Sigmoid colon (tissue), 7 donors: ENCODE measurements around the gene ANKS1A. TPM values are rescaled to one million over a fixed set of nuclear protein-coding genes. Genes with fewer than 3 reads are reported as not detected.

ENCODE experiments used
- DNase-seq: peaks from one replicate; pipeline ENCODE4 v3.0.0-alpha.2; 2019
- H3K27ac ChIP-seq, 4 donors: fragments of 200-600 bp; sonication (generic); one replicate each; pipeline ENCODE4 v1.5.1; 2016 to 2019; ENCODE audit warnings: mild to moderate bottlenecking in 1 of 4
- H3K27me3 ChIP-seq, 3 donors: fragments of 200-600 bp; sonication (generic); one replicate each; pipeline ENCODE4 v1.5.1; 2019; ENCODE audit warnings: mild to moderate bottlenecking in 1 of 3
- H3K36me3 ChIP-seq, 4 donors: fragments of 200-600 bp; sonication (generic); one replicate each; pipeline ENCODE4 v1.5.1; 2016 to 2019
- H3K4me1 ChIP-seq, 4 donors: fragments of 200-600 bp; sonication (generic); one replicate each; pipeline ENCODE4 v1.5.1; 2017 to 2019
- H3K4me3 ChIP-seq, 4 donors: fragments of 200-600 bp; sonication (generic); one replicate each; pipeline ENCODE4 v1.5.1; 2017 to 2019; ENCODE audit warnings: mild to moderate bottlenecking in 2 of 4, moderate library complexity in 1 of 4
- H3K9me3 ChIP-seq, 4 donors: fragments of 200-600 bp in 3 of 4; sonication (generic) in 3 of 4; one replicate each; pipeline versions ENCODE4 v1.5.1 to v1.6.1; 2013 to 2019
- CTCF ChIP-seq, 4 experiments: fragments of 450-650 bp in 3 of 4; fragments of 200-600 bp in 1 of 4; IDR thresholded peaks; one replicate each; pipeline ENCODE4 v1.5.1; 2016 to 2019; ENCODE audit warnings: antibody characterized with exemption in 4 of 4, mild to moderate bottlenecking in 3 of 4, moderate library complexity in 2 of 4
- EP300 ChIP-seq, 4 donors: sonication (generic); formaldehyde crosslinking; IDR thresholded peaks; one replicate each; pipeline ENCODE4 v1.6.1; 2017; ENCODE audit warnings: antibody characterized with exemption in 4 of 4
- POLR2A ChIP-seq, 2 donors: fragments of 450-650 bp; IDR thresholded peaks; one replicate each; pipeline ENCODE4 v1.6.1; 2016; ENCODE audit warnings: antibody characterized with exemption in 2 of 2, mild to moderate bottlenecking in 2 of 2, moderate library complexity in 2 of 2
- POLR2AphosphoS5 ChIP-seq, 4 donors: sonication (generic); formaldehyde crosslinking; IDR thresholded peaks; one replicate each; pipeline ENCODE4 v1.6.1; 2017; ENCODE audit warnings: antibody characterized with exemption in 4 of 4
- whole genome bisulfite sequencing, 2 donors: extraction: QIAGEN DNeasy Blood & Tissue Kit; methylation state at CpG; one replicate each; pipeline ENCODE4 v1.1.7; 2013; 5-methylcytosine and 5-hydroxymethylcytosine counted together
- intact Hi-C: fragments of 100-400 bp; cut with DNase I; formaldehyde crosslinking; loops from one replicate; pipeline ENCODE4 v1.15.1; 2023
- polyA plus RNA-seq, 3 donors: library from polyadenylated mRNA; stranded (reverse); fragments of 200-250 nt; gene quantifications; one replicate each; pipeline ENCODE4 v1.2.3, GENCODE V29; 2013
- total RNA-seq, 4 donors: library from RNA; depleted of rRNA; stranded (reverse); fragments of >200 nt; gene quantifications; one replicate each; pipeline ENCODE4 v1.1.0, GENCODE V29; 2016
- donor health status: healthy with polysubstance abuse.
- donor health status: Bipolar disorder and iron deficiency.
- donor health status: healthy.

Gene ANKS1A
- total and polyA plus RNA-seq, 7 donors, result 9.0 to 60.1 (median 37.8) TPM

DNA sequence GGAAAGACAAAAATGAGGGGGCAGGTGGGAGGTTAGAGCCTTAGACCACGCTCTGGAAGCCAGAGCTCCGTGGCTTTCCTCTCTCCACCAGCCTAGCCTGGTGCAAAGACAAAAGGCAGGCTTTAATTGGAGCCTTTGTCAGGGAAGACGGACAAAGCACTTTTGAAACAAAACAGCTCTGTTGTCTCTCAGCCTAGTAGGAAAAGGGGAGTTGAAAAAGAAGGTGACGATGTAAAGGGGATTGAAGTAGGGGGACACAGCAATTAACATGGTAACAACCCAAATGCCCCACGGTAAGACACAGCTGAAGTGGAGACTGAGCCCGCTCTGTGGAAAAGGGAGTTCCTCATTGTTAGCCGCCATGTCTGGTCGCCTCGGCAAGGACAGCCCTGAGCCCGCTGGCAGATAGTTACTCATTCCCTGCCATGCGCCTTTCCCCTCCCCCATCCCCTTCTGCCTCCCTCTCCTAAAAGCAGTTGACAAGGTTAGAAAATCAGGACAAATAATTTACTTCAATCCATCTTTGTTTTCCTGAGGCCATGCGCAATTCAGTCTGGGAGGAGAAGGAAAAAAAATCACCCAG is 159.1 kb downstream of the ANKS1A start:
- no peaks in the 10 kb centered on the region for H3K9me3 ChIP-seq
- peaks cover 0 to 100% (median 100%) of the 10 kb centered on the region in 4 donors for H3K4me1 ChIP-seq
- peak overlapping the region; percentile 84 to 92 (median 88) for H3K27ac ChIP-seq
- H3K27me3 ChIP-seq, result no peaks in the 10 kb centered on the region
- intact Hi-C loops, result no loop called here
- WGBS, 2 donors, result 74 to 91% methylated on average over 12 of the region's 12 CpGs
- H3K4me3 ChIP-seq, result peak overlapping the region in 2 of 4 donors; percentile 4 to 14
- no peak for TF ChIP-seq CTCF (IDR thresholded peaks at IDR 0.05)
- TF ChIP-seq POLR2A (IDR thresholded peaks at IDR 0.05), result no peak
- no peak for TF ChIP-seq POLR2AphosphoS5 (IDR thresholded peaks at IDR 0.05)
- no peak for TF ChIP-seq EP300 (IDR thresholded peaks at IDR 0.05)
- peak; percentile 69 for DNase-seq
- H3K36me3 ChIP-seq, result no peaks in the 10 kb centered on the region

GRCh38 chr6:35048631-35049083 is 159.6 kb downstream of the ANKS1A start:
- peaks cover 0 to 100% (median 100%) of the 10 kb centered on the region in 4 donors for H3K4me1 ChIP-seq
- peak; percentile 88 for DNase-seq
- H3K27me3 ChIP-seq, result no peaks in the 10 kb centered on the region
- WGBS, 2 donors, result 41 to 79% methylated on average over 11 of the region's 11 CpGs
- TF ChIP-seq POLR2AphosphoS5 (IDR thresholded peaks at IDR 0.05) (peak; percentile 27 to 83 (median 70)), POLR2A (IDR thresholded peaks at IDR 0.05) (no peak), EP300 (IDR thresholded peaks at IDR 0.05) (peak in 1 of 4 donors; percentile 41), CTCF (IDR thresholded peaks at IDR 0.05) (peak in 3 of 4 experiments; percentile 11 to 32 (median 23))
- peak overlapping the region in 2 of 4 donors; percentile 4 to 14 for H3K4me3 ChIP-seq
- no peaks in the 10 kb centered on the region for H3K9me3 ChIP-seq
- H3K27ac ChIP-seq, result peak overlapping the region; percentile 84 to 92 (median 88)
- H3K36me3 ChIP-seq, result no peaks in the 10 kb centered on the region
- intact Hi-C loops, result no loop called here

GRCh38 chr6:35049156-35049735 is 160.2 kb downstream of the ANKS1A start:
- 85 to 86% methylated on average over 10 of the region's 10 CpGs for WGBS, 2 donors
- H3K4me3 ChIP-seq, result peak overlapping the region in 2 of 4 donors; percentile 11 to 14
- no peak for TF ChIP-seq POLR2AphosphoS5 (IDR thresholded peaks at IDR 0.05)
- TF ChIP-seq CTCF (IDR thresholded peaks at IDR 0.05), result peak in 1 of 4 experiments; percentile 1
- DNase-seq, result peak; percentile 48
- intact Hi-C loops, result no loop called here
- H3K27ac ChIP-seq, result peak overlapping the region; percentile 84 to 92 (median 88)
- no peaks in the 10 kb centered on the region for H3K9me3 ChIP-seq
- H3K4me1 ChIP-seq, result peaks cover 0 to 100% (median 100%) of the 10 kb centered on the region in 4 donors
- no peaks in the 10 kb centered on the region for H3K27me3 ChIP-seq
- peaks cover 0 to 4% (median under 1%) of the 10 kb centered on the region in 4 donors for H3K36me3 ChIP-seq

DNA sequence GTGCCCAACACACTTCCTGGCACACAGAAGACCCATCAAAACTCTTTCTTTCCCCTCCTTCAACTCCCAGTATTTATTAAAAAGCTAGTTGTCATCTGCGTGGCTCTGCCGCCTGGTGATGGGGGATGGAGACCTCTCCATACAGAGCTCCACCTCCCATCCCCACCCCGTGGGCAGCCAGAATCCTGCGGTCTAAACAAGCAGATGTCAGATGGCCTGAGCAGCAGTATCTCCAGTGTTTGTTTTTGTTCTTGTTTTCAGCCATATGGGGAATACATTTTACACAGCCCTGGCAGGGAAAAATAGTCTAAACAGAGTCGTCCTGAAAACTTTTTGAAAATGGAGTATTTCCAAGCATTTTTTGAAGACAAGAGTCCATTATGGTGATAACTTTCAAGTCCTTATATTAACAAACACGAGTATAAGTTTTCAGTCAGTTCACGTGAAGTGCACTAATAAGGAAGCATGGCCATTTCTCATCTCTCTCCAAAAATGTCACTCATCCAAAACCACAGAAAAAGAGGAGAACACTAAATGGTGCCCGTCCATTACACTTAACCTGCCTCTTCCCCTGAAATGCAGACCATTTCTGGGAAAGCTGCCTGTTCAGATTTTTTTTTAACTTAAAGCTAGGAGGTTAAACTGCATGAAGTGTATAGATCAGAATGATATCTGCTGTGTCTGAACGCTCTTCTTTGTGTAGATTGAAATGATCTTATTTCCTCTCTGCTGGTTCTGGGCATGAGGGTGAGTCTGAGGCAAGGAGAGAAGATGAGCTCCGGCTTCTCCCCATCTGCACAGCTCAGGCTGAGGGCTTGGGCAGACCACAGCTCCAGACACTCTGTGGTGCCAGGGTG is 161.1 kb downstream of the ANKS1A start:
- H3K27ac ChIP-seq, result peak overlapping the region; percentile 84 to 92 (median 88)
- H3K27me3 ChIP-seq, result no peaks in the 10 kb centered on the region
- intact Hi-C loops, result no loop called here
- TF ChIP-seq POLR2A (IDR thresholded peaks at IDR 0.05), result no peak
- TF ChIP-seq EP300 (IDR thresholded peaks at IDR 0.05), result no peak
- peak in 2 of 4 donors; percentile 11 to 39 for TF ChIP-seq POLR2AphosphoS5 (IDR thresholded peaks at IDR 0.05)
- peak; percentile 85 for DNase-seq
- no peaks in the 10 kb centered on the region for H3K9me3 ChIP-seq
- WGBS, 2 donors, result 49 to 64% methylated on average over 10 of the region's 10 CpGs
- peaks cover 0 to 98% (median 95%) of the 10 kb centered on the region in 4 donors for H3K4me1 ChIP-seq
- peaks cover 0 to 13% (median 8%) of the 10 kb centered on the region in 4 donors for H3K36me3 ChIP-seq
- peak overlapping the region in 1 of 4 donors; percentile 11 for H3K4me3 ChIP-seq
